GM18519 (cell line): Measurements from ENCODE around the gene ATXN7L3.

Experiments
- ATAC-seq: cut with Tn5 transposase; IDR thresholded peaks from one replicate; pipeline ENCODE4 v1.9.1; 2021; ENCODE audit warnings: mild to moderate bottlenecking, moderate library complexity; ENCODE audit not compliant: unreplicated experiment, low FRiP score

The ATXN7L3 gene

DNA sequence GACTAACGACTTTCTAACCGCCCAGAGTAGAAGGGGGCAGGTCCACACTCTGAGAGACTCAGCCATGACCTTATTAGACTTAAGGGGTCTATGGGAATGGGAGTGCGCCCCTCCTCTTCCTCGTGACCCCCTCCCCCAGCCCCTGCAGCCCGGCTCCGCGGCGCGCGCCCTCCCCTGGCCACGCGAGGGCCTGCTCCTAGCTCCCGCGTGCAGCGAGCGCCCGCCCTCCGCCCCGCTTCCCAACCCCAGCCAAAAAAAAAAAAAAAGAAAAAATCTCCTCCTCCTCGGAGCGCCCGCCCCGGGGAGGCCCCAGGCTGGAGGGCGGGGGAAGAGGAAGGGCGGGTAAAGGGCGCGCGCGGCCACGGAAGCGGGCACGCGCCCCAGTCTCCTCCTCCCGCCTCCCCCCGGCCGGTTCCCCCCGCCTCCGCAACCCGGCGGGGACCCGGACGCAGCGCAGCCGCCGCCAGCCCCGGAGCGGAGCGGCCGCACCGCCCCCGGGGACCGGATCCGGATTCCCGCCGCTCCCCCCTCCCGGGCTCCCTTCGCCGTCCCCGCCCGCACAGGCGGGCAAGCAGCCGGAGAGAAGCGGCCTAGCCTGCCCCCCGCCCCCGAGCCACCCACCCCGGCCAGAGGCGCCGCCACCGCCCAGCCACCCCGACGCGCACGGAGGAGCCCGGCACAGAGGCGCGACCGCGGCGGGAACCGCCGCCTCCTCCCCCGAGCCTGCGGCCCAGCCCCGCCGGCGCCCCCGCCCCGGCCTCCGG lies 18.8 kb upstream of the ATXN7L3 start:
- ATAC-seq, result peak; percentile 20

DNA sequence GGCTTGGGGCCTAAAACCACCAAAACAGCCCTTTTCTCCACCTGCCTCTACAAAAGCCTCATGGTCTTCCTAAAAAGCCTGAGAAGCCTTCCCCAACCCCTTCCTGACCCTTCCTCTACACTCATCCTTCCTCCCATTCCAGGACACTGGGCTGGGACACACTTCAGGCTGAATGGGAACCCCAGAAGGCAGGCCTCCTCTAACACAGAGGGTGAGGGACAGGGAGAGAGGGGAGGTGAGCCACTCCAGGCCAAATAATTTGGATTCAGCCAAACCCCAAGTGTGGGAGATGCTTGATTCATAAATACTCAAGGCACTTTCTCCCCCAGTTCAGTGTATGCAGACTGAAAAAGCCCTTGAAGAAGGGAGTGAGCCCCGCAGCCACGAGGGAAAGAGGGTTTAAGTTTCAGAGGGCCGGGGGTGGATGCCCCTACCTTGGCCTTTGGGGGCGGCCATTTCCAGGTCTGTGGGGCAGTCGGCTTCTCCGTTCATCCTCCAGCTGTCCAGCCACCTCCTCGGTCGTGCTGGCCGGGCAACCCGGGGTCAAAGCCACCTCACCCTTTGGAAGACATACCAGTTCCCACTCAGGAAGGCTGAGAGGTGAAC lies 18.2 kb upstream of the ATXN7L3 start:
- ATAC-seq, result no peak

DNA sequence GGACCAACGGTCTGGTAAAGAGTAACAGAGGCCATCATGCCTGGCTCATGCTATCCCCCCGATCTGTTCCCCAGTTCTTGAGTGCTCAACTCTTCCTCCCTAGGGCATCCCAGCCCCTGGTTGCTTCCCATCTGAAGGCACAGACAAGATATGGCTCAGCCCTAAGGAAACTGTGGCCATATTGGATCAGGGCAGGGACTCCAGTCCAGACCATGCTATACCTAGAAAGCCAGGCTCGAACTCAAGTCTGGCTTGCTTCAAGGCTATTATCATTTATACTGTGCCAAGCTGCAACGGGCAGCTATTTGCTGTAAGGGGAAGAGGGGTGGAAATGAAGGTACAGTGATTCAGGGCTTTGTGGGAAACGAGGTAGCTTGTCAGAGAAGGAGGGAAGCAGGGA lies 17.0 kb upstream of the ATXN7L3 start:
- no peak for ATAC-seq

DNA sequence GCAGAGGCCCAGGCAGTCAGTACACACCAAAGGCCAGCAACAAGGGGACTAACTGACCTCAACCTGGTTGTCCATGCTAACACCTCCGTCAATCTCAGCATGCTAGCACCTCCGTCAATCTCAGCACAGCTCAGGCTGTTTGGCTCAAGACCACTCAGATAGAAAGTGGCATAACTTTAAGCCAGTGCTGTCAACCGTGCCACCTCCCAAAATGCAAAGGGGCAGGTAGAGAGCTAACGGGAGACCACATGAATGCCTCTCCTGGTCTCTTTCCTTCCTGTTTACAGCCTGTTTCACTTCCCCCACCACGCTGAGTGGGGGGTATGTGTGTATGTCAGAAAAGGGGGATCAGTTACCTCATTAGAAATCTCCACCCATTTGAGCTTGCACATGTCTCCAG lies 16.5 kb upstream of the ATXN7L3 start:
- ATAC-seq, result no peak

DNA sequence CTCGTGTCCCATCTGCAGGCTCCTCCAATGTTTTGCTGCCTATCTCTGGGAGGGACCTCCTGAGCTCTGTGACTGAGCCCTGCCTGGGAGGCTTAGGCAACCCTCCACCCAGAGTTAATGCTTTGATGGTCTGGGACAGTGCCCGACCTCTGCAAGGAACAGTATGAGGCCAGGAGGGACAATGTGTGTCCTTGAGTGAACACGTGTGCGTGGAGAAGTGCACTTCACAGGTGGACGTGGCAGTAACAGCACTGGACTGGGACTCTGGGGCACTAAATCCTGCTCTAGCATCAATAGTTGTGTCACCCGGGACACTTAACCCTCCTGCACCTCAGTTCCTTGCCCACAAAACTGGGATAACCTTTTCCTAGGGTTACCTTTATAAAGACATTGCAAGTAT lies 15.2 kb upstream of the ATXN7L3 start:
- ATAC-seq, result no peak

DNA sequence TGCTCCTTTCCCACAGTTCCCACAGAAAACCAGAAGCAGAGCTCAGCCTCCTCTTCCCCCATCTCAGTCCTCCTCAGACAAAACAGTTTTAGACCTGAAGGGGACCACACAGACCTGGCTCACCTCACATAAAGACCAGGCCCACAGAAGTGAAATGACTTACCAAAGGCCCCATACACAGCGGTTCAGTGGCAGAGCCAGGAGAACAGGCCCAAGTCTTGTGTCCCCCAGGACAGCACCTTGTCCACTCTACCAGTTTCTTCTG lies 14.5 kb upstream of the ATXN7L3 start:
- no peak for ATAC-seq

DNA sequence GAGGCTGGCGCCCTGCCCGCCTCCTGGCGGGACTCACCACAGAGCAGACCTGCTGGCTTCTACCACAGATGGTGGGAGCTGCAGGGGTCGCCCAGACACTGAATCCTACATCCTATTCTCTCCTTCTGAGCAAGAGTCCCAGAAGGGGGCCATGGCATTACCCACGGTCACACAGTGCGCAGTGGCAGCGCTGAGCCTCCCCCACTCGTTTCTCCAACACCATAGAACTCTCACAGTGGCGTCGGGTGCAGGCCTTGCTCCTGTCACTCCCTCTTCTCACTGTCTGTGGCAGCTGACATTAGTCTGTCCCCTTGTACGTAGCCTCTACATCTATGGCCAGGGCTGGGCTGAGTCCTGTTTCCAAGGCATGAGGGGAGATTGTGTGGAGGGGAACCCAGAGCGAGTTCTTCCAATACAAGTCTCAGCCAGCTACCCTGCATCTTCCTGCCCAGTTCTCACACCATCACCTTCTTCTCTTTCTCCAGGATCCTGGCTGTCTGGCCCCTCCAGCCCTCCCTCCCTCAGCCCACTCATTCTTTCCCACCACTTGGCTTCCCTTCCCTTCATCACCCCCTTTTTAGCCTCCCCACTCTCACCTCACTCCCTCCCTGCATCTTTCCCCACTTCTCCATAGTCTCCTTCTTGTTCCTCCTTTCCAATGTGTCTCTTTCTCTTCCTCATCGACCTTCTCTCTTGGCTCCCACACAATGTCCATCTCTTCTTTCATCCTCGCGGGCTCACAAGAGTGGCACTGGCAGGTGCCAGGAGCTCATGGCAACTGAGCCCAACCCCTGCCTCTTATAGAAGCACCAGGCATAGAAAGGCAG lies 13.9 kb upstream of the ATXN7L3 start:
- ATAC-seq, result no peak

DNA sequence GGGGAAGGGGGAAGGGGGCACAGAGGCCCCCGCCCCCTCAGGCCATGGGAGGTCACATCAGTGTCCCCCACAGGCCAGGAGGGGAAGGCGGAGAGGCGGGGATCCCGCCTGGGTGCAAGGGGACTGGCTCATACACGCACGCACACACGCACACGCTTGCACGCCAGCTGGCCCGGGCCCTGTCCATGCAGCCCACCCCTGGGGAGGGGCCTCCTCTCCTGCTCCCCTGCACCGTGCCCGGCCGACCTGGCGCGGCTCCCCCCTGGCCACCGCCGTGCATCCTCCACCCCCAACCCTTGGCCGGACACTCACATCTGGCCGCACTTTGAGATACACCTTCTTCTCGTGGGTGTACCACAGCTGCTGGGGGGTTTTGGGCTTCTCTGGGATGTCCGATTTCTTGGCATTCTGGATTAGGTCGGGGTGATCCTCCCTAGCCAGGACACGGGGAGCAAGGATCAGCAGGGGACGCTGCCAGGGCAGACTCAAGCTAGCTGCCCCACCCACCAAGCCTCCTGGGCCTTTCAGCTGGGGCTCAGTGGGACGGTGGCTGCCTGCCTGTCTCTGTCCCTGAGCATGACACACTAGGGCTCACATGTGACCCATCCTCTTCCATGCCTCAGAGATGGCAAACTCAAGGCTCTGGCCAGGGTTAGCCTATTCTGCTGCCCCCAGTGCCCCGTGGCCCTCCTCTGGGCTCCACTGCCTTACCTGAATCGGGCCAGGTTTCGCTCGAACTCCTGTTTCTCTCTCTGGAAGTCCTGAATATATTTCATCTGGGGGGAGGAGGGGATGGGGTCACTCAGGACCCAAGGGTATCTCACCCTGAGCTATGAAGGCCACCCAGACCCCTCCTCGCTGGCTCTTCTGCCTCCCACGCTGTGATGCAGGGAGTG lies 13.1 kb upstream of the ATXN7L3 start:
- ATAC-seq, result no peak

DNA sequence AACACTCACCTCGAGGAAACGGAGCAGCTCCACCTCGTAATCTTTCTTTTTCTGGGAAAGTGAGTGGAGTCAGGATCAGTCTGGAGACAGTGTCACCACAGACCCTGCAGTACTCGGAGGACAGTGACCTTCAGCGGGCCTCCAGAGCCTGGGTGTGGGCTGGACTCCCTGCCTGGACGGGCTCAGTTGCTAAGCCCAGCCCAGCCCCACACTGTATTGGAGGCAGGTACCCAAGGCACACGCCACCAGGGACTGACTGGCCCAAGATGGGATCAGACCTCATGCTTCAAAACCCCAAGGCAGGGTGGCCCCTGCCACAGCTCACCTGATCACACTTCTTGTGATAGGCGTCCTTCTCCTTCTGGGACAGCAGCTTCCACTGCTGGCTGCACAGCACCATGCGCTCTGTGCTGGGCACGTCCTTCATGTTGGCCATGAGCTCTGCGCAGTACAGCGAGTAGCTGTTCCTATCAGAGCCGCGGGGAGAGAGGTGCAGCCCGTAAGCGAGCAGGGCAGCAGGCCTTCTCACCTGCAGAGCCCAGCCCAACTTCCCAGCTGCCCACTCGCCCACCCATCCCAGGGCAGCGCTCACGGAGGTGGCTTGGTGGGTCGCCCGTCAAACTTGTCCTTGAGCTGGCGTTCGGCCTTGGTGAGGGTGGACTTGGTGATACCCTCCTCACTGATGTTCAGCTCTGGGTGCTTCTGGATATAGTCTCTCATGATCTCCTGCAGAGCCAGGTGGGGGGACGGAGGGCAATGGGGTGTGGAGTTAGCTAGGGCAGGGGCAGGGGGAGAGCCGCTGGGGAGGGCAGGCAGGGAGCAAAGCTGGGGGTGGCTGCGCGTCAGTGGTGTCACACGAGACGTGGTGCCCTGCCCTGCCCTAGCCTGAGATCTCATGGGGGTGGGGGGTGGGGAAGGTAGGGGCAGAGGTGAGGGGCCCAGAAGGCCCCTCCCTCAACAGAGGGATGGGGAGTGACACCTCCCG lies 11.9 kb upstream of the ATXN7L3 start:
- ATAC-seq, result no peak

DNA sequence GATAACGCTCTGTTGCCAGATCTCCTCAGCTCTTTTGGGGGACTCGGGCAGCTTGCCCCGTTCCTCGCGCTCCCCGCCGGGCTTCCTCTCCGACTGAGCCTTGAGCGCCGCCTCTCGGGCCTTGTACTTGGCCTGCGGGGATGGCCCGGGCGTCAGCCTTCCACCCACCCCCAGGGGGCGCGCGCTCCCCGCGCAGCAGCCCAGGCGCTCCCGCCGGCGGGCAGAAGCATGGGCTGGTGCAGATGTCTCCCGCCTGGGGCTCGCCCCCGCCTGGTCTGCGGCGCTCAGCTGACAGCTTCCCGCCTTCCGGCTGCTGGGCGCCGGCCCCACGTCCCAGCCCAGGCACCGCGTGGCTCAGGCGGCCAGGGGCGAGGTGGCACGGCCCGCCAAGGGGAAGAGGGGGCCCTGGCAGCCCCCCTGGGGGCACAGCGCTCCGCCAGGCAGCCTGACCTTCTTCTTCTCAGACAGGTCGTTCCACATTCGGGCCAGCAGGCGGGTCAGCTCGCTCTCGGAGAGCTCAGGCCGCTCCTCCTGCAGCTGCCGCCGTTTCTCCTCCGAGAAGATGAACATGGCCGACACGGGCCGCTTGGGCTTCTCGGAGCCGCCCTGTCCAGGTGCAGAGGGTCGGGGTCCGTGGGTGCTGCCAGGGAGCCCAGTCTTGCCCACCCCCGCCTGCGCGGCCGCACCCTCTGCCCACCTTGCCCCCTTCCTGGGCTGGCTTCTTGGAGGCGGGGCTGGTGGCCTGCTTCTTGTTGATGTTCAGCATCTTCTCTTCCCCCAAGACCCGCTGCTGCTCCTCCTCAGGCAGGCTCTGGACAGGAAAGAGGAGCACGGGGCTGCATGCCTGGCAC lies 10.9 kb upstream of the ATXN7L3 start:
- no peak for ATAC-seq

DNA sequence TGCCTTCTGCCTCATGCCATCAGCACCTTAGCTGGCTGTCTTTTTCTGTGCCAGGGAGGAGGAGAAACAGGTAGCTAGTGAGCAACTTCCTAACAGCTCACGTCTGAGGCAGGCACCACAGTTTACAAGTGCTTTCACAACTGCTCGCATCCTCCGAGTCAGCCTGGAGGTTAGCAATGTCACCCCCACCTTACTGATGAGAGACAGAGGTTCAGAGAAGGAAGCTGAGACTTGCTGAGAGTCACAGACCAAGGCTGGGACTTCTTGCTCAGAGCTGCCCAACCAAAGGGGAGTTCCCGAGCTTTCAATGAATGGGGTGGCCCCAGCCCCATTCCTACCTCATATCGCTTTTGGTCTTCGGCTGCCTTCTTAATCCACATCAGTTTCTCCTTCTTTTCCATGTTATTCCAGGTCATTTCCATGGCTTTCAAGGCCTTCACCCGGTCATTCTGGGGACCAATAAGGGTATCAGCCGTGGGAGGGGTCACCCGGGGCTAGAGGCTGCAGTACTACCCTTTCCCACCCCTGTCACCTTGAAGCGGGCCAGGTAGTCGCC lies 10.2 kb upstream of the ATXN7L3 start:
- ATAC-seq, result no peak

DNA sequence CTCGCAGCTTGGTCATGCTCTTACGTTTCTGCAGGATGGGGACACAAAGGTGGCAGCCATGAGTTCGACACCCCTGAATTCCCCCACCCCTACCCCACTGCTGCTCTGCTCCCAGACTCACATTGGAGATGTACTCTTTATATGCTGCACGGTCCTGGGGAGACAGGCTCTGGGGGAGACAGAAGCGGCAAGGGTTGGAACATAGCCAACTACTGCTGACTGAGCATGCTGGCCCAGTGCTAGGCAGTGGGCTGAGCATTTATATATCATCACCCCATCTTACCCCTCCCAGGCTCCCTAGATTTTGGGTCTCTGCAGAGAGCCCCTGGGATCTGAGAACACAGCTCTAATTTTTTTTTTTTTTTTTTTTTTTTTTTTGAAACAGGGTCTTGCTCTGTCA lies 8.1 kb upstream of the ATXN7L3 start:
- no peak for ATAC-seq

DNA sequence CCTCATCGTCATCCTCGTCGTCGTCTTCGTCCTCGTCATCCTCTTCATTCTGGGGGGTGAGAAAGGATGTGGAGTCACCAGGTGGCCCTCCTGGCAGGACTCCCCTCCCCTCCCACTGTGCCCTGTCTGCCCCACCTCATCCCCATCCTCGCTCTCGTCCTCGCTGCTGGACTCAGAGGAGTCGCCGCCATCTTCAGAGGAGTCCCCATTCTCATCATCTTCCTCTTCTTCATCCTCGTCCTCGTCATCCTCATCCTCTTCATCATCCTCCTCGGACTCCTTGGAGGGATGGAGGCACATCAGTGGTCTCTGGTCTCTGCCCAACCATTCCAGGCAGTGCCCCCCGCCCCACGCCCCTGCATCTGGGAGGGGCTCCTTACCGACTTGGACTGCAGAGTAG lies 7.6 kb upstream of the ATXN7L3 start:
- no peak for ATAC-seq

DNA sequence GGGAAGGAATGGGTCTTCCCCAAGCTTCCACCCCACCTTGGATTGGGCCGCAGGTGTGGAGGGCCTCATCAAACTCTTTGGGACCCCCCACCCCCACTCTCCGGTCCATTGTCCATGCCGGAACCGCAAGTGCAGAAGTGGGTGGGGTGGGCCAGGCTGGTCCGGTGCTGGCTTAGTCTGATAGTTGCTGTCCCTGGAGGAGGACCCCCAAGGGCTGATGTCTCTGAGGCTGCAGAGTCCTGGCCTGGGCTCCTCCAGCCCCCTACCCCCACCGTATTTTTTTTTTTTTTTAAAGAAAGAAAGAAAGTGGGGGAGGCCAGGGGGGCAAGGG lies 7.1 kb upstream of the ATXN7L3 start:
- no peak for ATAC-seq

DNA sequence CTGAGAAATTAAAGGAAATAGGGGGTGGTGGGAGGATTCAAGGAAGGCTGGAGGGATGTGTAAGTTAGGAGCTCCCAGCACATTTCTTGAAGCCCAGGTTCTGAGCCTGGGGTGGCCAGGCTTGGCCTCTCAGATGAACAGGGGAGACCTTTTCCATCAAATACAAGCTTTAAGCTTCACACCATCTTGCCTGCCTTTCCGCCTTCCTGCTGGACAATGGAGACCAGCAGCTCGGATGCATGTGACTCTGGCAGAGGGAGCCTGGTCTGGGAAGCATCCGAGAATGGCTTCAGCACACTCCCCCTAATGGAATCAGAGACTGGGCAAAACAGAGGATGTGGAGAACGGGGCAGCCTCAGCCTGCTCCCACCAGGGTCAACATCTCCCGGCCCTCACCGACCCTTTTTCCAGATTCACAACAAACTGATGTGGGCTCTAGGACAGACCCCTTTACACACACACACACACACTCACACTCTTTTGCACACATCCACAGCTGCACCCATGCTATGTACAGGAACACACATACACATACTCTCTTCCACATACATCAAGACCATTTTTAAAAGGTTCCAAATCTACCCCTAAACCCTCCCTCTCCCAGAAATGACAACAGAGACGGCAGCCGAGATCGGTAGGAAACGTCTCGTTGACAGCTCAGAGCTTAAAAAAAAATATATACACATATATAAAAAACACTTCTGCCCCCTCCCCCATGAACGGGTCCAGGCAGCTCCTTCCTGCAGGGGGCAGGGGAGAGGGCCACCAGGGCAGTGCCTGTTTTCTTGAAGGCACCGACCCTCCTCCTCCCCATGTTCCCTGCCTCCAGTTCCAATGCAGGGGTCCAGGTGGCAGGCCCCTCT lies 6.5 kb upstream of the ATXN7L3 start:
- no peak for ATAC-seq

DNA sequence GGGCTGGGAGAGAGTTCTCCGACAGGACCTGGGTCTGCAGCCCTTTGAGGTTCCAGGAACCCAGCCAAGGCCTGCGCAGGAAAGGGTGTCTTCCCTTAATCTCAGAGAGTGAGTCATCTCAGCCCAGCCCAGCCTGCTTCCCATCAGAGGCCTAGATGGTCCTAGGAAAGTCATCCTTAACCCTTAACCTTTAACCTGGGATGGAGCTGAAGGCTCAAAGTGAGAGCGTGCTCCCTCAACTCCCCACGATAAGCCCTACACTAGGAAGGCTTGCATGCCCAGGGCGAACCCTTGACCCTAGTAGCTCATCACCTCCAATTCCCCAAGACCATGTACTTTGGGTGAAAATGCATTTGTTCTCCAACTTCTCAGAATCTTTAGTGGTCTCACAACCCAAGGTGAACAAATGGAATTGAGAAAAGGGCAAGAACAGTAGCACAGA lies 4.8 kb upstream of the ATXN7L3 start:
- no peak for ATAC-seq

DNA sequence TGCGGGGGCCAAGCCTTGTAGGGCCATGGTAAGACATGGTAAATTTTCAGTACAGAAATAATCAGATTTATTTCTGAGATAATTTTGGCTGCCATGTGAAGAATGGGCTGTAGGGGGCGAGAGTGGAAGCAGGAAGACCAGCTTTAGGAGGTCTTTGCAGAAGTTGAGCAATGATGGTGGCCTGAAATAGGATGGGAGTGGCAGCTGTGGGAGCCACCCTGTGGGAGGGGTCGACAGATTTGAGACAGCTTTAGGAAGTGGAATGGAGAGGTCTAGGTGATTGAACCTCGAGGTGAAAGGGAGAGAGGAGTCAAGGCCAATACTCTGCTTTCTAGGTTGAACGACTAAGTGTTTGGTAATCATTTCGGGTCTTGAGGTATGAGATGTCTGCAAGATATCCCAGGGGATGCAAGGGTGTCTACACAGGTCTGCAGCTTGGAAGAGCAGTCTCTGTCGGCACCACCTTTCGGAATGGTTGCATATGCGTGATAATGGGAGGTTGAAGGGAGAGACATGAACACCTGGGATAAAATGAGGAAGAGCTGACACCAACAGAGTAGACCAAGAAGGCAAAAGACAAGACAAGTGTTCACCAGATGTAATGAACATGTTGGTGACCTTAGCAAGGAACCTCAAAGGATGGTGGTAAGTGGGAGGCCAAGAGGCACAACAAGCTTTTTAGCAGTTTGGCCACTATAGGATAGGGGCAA lies 4.2 kb upstream of the ATXN7L3 start:
- ATAC-seq, result no peak
